Fibroblast of skin of right biceps (primary cell): ENCODE data around the gene SRP14.

Source experiments
- DNase-seq: peaks from one replicate; pipeline ENCODE4 v3.0.0-alpha.2; 2013

The SRP14 gene

DNA sequence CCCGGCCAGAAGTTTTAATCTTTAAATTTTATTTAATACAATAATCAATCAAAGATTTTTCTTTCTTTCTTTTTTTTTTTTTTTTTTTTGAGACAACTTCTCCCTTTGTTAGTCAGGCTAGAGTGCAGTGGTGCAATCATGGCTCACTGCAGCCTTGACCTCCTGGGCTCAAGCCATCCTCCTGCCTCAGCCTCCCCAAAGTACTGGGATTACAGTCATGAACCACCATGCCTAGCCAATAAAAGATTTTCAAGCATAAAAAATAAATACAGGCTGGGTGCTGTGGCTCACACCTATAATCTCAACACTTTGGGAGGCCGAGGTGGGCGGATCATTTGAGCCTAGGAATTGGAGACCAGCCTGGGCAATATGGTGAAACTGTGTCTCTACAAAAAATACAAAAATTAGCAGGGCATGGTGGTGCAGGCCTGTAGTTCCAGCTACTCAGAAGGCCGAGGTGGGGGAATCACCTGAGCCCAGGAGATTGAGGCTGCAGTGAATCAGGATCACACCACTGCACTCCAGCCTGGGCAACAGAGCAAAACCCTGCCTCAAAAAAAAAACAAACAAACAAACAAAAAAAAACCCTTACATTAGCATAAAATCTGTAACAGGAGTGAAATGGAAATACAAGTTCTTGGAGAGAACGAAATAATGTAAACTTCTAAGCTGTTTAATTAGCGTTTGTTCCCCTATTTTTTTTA lies 29.1 kb upstream of the SRP14 start:
- DNase-seq: no peak

DNA sequence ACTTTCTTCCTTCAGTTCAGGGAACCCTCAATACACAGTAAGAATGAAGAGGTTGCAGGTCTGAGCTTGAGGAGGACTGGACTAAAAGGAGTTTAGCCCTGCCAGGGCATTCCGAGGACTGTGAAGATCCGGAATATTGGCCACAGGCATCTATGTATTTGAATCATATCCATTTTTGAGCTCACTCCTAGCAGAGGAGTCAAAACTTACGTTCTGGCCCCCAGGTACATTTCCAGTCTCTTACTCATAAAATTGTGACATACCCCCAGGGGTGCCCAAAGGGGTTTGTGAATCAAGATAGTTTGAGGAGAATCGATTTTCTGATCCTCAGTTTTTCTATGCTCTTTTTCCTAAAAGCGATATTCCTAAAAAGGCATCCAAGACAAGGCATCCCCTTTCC lies 27.6 kb upstream of the SRP14 start:
- peak; percentile 36 for DNase-seq

DNA sequence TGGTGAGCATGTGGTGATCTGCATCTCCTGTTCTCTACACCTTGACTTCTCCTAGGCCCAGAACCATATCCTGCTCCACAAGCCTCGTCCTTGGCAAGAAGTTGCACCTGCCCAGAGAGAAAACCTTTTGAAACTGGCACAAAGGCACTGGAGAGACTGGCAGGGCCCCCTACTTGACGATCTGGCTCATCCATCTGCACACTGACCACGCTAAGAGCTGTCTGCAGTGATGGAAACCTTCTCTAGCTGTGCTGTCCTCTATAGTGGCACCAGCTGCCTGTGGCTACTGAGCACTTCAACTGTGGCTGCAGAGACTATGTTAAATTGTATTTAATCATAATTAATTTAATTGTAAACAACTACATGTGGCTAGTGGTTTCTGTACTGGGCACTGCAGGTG lies 26.2 kb upstream of the SRP14 start:
- DNase-seq: no peak

- peak; percentile 96 for DNase-seq
Observed at GRCh38 chr15:40064231-40064894, 25.4 kb upstream of the SRP14 start.

DNA sequence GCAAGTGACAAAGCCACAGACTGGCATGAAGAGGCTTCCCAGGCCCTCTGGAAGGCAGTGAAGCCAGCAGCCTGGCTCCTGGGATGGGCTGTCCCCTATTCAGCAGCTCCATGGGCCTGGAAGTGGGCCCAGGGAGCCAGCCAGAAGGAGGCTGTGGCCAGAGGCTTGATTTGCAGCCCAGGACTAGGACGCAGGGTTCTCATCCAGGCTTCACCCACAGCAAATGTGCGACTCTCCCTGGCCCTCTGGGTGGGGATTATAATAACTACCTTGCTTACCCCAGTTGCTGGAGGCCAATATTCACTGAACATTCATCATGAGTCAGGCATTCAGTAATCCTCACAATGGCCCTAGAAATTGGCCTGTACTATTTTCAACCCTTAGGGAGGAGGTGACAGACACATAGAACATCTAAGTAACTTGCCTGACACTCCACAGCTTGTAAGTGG lies 24.6 kb upstream of the SRP14 start:
- DNase-seq: peak; percentile 89

DNA sequence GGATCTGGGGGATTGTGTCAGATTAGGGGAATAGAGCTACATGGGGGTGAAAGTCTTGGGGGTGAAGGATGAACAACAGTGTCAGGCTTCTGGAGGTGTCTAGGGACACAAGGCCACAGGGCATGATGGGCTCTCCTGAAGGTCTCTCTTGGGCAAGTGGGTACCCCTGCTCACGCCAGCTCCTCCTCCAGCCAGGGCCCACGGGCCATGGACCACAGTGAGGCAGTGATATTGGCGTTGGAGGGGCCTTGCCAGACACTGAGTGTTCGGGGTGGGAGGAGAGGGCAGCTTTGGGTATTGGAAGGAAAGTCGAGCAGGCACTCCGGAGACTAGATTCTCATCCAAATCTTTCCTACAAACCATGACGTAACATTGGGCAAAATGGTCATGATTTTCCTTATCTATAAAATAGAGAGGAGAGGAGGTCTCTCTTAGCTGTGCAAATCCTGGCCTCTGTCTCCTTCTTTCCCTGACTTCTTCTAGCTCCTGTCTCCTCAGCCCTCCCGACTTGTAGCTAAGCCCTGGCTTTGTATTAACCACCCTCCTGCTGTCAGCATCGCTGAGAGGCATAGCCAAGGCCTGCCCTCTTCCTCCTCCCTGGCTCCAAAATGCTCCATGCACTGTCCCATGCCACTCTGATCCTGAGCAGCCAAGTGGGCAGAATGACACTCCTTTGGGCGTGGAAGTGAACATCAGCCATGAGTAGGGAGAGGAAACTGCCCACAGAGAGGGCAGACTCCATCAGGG lies 24.0 kb upstream of the SRP14 start:
- no peak for DNase-seq

DNA sequence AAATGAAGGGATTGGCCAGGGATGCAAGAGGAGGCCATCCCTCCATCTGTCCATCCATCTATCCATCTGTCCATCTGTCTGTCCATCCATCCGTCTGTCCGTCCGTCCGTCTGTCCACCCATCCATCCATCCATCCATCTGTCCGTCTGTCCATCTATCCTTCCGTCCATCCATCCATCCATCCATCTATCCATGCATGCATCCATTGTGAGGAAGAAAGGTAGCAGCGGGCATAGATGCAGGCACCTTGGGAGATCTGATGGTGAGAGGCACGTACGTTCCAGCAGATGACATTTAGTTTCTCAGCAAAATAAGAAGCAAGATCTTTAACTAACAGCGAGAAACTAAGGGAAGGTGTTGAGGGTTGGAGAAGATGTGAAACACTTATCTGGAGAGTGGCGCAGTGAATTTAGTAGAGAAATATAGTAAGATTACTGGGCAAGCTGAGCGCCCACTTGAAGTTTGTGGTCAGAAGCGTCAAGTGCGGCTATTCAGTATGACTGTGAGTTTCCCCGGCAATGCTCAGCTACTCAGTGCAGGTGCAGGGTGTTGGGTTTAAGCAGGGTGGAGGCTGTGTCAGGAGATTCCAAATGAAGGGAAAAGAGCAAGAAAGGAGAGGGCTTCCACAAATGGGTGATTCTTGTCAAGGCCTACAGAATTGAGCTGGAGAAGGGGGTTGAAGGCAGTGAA lies 22.4 kb upstream of the SRP14 start:
- no peak for DNase-seq

DNA sequence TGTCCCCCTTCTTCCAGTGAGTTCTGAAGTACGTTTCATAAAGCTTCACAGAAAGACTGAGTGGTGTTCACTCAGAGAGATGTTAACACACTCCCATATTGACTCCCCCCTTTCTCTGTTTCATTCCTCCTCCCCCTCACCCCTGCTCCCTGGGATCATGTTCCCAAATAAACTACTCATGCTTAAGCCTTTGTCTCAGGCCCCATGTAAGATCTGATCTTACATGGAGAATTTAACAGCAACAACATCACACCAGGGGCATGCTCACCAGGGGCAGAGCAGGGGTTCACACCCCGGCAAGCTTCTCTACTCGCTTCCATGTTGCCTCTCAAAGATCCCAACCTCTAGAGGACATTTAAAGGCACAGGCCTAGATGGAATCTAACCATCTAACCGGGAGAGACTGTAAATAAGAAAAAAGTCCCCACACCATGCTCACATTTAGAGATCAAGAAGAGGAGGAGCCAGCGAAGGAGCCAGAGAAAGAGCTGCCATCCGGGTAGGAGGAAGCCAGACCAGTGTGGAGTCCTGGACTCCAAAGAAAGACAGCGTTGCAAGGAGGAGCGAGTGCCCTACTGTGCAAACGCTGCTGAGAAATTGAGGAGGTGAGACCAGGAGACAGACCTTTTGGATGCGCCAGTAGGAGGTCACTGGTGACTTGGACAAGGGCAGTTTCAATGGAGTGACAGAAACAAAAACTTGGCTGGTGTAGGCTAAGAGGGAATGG lies 21.4 kb upstream of the SRP14 start:
- no peak for DNase-seq

DNA sequence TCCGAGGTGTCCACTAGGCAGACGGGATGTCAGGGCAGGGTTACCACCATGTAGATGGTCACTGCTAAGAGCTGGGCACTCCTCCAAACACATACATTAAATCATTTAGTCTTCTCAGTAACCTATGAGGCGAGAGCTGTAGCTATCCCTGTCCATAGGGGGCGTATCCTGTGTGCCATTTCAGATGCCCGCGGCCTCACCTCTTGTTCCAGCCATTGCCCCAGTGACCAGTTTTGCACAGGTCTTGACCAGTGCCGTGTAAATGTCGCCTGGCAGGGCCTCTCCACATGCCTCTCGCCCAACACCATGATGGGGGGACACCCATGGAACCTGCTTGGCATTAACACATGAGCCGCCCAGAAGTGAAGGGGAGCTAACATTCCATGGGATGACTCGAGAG lies 20.8 kb upstream of the SRP14 start:
- DNase-seq: no peak

DNA sequence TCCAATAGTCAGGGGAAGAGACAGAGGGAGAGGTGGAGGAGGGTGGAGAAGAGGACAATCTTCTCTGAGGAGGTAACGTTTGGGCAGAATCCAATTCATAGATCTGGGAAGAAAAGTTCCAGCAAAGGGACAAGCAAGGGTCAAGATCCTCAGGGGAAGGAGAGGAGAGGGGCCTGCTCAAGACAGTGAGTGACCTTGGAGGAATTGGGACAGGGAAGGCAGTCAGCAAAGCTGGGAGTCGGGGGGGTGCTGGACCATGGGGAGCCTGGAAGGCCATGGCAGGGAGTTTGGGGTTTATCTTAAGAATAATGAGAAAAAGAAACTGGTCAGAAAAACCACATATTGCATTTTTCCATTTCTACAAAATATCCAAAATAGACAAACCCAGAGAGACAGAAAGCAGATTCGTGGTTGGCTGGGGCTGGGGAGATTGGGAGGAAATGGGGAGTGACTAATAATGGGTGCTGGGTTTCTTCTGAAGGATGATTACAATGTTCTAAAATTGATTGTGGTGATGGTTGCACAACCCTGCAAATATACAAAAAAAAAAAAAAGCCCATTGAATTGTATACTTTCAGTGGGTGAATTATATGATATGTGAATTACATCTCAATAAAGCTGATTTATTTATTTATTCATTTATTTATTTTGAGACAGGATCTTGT lies 19.6 kb upstream of the SRP14 start:
- DNase-seq: peak; percentile 82

- DNase-seq: no peak
Observed at GRCh38 chr15:40055576-40056293, 16.8 kb upstream of the SRP14 start.

- DNase-seq: no peak
Observed at GRCh38 chr15:40054855-40055575, 16.0 kb upstream of the SRP14 start.

DNA sequence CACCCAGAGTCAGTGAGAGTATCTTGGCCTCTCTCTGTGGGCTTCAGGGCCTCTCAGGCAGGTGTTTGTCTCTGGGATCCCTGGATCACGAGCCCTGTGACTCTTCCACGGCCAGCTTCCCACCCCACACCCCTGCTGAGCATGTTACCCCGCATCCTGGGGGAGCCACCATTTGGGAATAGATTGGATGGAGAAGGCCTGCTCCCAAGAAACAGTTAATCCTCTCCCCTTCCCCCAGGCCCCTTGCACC lies 15.5 kb upstream of the SRP14 start:
- no peak for DNase-seq

DNA sequence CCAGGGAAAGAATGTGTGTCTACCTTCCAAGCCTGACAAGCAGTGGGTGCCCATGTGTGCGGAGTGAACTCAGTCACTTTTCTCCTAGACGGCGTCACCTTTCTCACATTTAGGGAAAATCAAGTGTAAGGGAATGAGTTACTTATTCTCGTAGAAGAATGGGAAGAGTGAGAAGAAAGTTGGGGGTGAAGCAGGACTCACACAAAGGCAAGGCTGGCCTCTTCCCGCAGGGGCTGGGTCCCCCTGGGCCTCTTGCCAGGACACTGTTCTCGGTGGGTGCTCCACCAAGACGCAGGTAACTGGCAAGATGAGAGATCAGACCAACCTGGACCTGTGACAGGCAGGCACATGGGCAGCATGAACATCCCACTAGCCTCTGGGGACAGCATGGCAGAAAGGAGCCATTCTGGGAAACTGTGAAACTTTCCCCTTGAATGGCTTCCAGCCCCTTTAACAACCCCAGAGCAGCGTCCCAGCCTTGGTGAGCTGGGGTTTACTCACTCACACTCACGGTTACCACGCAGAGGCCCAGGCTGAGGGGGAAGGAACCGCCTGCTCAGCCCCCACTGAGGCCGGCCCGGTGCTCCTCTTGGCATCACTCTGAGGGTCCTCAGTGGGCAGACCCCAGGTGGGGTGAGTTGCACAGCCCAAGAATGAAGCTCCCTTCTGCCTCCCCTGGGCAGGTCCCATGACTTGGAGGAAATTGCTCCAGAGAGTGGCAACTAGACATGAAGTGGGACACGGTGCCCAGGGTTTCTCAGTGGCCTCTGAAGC lies 15.0 kb upstream of the SRP14 start:
- DNase-seq: peak; percentile 44

GRCh38 chr15:40053079-40053830 lies 14.3 kb upstream of the SRP14 start:
- DNase-seq: no peak

DNA sequence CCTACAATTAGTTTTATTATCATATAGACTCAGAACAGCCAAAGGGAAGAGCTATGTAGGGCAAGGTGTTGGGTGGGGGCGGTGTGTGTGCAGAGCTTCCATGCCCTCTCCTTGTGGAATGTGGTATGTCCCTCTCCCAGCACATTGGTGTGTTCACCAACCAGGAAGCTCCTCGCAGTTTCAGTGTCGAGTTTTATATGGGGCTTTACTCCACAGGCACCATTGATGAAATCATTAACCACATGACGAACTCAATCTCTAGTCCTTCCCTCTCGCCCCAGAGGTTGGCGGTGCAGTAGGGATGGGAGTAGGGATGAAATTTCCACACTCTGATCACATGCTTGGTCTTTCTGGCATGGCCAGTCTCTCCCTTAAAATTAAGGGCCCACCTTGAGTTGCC lies 13.6 kb upstream of the SRP14 start:
- no peak for DNase-seq

- DNase-seq: no peak
Observed at GRCh38 chr15:40051616-40052415, 12.8 kb upstream of the SRP14 start.

- DNase-seq: peak; percentile 45
Observed at GRCh38 chr15:40050788-40051470, 11.9 kb upstream of the SRP14 start.
